HG02938 (cell line): Measurements from ENCODE around the gene CD300LB.

Source experiments
- ATAC-seq: cut with Tn5 transposase; IDR thresholded peaks from one replicate; pipeline ENCODE4 v1.9.1; 2021; ENCODE audit warnings: mild to moderate bottlenecking, moderate library complexity; ENCODE audit not compliant: unreplicated experiment

The CD300LB gene

DNA sequence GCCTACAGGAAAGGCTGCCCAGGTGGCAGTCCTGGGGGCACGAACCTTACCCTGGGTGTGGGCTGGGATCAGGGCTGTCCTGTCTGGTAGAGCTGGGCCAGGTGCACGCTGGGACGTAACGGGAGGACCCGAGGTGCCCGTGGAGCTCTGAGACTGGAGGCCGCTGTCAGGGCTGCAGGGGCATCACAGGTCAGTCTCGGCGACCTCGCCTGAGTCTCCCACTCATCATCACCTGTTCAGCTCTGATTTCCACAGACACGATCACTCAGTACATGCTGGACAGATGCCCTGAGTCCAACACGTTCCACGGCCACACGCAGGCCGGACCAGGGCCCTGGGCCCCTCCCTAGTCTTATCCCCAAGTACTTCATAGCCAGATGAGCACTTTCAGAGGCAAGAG lies 19.3 kb upstream of the CD300LB start:
- no peak for ATAC-seq

DNA sequence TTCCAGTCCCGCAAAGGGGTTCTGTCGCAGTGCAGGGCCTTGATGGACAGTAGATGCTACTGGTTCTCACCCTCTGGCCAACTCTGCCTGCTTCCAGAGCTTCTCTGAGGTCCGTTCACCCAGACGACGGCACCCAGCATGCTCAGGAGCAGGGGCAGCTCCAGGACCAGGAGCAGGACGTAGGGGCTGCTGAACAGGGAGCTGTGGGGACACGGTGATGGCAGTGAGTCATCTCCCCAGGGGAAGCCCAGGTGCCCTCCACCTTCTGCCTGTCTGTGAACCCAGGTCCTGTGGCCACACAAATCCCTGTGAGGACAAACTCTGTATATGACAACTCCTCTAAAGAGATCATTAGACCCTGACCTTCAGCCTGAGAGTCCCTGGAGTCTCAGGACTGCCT lies 18.1 kb upstream of the CD300LB start:
- ATAC-seq, result no peak

DNA sequence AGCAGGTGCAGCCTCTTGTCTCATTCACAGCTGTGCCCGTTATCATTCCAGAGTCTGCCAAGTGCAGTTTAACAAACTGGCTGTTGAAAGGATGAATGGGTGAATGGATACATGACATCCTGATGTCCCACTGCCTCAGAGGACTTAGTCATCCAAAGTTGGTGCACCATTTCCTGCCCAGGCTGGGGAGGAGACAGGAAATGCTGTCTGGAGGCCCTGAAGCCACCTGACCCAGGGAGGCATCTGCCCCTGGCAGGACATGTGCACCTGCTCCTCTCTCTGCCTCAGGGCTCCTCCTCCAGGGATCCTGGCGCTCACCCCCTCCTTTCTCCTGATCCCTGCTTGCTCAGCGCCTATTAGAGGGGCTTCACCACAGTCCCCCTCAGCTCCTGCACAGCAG lies 16.5 kb upstream of the CD300LB start:
- no peak for ATAC-seq

GRCh38 chr17:74547264-74547663 lies 16.0 kb upstream of the CD300LB start:
- ATAC-seq, result no peak

- ATAC-seq, result no peak
Measured at GRCh38 chr17:74546586-74546985, 15.3 kb upstream of the CD300LB start.

DNA sequence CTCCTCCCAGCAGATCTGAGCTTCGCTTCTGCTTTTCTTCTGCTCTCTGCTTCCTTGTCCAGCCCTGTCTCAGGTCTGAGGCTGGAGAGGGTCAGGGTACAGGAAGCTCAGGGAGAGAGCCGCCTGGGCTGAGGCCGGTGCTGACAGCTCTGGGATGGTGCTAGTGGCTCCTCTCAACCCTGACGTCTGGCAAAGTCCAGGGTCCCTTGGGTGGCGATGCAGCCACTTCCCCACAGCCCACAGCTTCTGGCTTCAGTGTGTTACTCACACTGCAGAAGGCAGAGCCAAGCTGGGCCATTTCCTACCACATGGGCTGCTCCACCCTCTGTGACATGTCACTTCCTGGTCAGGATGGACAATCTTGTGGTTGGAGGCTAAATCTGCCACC lies 14.6 kb upstream of the CD300LB start, which contains the start of gene CD300C:
Gene CD300C, minus strand, starts transcription at position 273 of the 388 bp plus-strand sequence. CDS start 333 bp downstream, outside the sequence.
- no peak for ATAC-seq

- no peak for ATAC-seq
Measured at GRCh38 chr17:74544991-74545842, 13.9 kb upstream of the CD300LB start.

DNA sequence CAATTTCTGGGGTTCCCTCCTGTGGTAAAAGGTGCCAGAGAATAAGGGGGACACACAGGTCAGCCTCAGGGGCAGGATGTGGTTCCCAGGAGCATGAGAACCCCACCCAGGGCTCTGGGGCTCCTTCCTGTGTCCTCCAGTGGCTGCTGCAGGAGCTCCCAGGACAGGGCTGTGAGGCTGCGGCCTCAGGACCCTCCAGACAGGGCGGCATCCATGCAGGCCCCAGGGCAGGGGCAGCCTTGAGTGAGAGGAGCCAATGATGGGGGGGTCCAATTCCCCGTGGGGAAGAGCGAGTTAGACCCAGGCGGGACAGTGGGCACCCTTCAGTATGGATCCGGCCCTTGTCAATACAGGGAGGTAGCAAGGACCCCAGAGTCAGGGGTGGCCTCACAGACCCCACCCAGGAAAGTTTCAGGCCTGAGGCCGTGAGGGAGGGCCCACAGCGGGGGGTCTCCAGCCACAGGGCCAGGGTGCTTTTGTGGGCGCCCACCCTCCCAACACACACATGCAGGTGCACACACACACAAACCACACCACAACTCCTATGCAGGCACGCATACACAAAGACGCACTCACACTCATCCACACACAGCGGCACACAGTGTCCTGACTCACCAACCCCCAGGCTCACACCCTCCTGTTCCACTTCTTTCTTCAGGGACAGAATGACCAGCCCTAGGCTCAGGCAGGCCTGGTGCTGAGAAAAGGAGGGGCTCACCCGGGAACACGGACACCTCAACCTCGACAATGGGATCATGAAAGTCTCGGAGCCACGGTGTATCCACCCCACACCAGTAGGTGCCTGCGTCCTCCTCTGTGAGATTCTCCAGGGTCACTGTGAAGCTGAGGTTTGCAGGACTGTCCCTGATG lies 12.9 kb upstream of the CD300LB start:
- no peak for ATAC-seq

- ATAC-seq, result no peak
Measured at GRCh38 chr17:74543406-74543805, 12.1 kb upstream of the CD300LB start.

- ATAC-seq, result no peak
Measured at GRCh38 chr17:74542727-74543383, 11.6 kb upstream of the CD300LB start.

DNA sequence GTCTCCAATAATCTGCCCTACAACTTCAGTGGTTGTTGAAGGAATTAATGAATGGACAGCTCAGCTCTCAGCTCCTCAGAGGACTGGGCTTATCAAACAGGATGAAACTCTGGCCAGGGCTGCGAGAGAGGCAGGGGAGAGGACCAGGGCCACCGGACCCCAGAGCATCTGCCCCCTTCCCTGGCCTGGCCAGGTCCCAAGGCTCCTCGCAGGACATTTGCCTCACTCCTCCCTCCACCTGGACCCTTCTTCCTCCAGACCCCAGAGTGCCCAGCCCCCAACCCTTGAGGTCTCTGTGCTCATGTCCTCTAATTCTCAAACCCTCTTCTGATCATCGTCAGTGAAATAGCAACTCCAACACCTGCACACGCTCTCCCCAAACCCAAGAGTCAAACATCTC lies 10.9 kb upstream of the CD300LB start:
- no peak for ATAC-seq

- no peak for ATAC-seq
Measured at GRCh38 chr17:74541176-74542111, 10.2 kb upstream of the CD300LB start.

GRCh38 chr17:74539281-74539820 lies 8.1 kb upstream of the CD300LB start:
- no peak for ATAC-seq

DNA sequence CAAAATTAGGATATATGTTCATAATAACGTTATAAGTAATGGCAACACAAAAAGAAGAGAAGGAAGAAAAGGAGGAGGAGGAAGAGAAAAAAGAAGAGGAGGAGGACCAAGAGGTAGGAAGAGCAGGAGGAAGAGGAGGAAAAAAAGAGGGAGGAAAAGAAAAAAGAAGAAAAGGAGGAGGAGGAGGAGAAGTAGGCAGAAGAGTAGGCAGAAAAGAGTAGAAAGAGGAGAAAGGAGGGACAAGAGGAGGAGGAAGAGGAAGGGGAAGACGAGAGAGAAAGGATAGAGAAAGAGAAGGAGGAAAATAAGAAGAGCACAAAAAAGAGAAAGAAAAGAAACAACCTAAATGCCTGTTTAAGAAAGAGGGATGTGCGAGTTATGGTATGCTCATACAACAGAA lies 5.6 kb upstream of the CD300LB start:
- no peak for ATAC-seq

DNA sequence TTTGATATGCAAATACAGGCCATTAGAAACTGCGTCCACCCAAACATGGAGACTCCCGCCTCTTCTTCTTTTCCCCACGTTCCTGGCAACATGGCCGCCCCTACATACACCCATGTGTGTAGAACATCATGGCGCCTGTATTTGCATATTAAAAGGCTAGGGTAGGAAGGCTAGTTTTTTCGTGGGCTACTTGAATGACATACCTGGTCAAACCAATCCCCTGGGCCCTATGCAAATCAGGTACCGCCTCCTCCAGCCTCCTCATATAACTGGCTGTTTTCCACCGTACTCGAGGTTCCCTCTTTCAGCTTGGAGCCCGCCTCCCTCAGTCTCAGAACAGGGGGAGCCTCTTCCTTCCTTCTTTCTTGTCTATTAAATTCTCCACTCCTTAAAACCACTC lies 840 bp upstream of the CD300LB start:
- ATAC-seq, result no peak

- ATAC-seq, result no peak
Measured at GRCh38 chr17:74530831-74531150, 484 bp downstream of the CD300LB start.

DNA sequence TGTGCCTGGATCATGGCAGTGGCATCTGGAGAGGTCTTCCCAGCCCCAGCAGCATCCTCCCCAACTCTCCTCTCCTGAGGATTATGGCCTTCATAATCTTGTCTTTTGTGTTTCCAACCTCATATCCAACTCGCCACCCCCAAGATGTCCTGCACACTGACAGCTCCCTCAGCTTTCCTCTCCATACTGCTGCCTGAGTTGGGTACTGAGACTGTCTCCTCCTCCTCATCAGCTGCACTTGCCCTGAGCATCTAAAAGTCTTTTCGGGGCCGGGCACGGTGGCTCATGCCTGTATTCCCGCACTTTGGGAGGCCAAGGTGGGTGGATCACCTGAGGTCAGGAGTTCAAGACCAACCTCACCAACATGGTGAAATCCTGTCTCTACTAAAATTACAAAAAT lies 2.0 kb downstream of the CD300LB start:
- no peak for ATAC-seq

DNA sequence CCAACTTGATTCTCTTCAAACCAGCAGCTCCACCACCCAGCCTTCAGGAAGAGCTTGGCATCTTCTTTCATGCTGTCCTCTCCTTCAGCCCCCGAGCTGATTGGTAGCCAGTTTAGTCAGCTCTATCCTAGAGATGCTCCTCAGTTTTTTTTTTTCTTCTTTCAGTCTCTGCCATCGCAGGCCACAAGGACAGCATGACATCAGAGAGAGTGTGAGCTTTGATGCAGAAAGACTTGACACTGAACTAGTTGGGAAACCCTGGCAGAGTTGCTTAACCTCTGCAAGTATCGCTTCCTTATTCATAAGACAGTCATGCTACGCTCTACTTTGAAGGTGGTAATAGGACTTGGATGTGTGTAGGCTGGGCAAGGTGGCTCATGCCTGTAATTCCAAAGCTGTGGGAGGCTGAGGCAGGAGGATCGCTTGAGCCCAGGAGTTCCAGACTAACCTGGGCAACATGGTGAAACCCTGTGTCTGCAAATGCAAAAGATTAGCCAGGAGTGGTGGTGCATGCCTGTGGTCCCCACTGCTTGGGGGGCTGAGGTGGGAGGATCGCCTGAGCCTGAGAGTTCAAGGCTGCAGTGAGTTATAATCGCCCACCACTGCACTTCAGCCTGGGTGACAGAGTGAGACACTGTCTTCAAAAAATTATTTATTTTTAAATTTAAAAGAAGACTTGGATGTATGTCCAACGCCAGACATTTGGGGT lies 2.6 kb downstream of the CD300LB start:
- ATAC-seq, result peak; percentile 89

DNA sequence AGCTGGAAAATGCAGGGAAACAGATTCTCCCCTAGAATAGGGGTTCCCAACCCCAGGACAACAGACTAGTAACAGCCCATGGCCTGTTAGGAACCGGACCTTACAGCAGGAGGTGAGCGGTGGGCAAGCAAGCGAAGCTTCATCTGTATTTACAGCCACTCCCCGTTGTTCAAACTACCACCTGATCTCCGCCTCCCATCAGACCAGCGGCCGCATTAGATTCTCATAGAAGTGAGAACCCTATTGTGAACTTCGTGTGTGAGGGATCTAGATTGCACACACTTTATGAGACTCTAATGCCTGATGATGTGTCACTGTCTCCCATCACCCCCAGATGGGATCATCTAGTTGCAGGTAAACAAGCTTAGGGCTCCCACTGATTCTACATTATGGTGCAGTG lies 3.5 kb downstream of the CD300LB start:
- no peak for ATAC-seq

DNA sequence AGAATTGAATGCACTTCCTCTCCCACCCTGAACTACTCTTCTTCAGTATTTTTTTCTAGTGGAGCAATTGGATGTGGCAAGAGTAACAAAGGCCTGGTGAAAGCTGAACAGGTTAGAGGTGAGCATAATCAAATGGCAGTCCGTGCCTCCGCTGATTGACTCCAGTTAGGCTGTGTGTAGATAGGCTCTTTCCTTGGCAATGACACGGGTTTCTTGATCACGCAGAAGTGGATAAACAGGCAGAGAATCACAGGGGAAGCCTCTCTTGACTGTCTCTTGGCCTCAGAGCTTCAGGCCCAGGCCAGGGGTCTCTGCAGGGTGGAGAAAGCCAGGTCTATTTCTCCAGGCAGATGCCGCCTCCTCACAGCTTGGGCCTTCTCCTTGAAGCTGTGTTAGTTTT lies 4.2 kb downstream of the CD300LB start:
- ATAC-seq, result no peak
